GM12873 (cell line): ENCODE data around the gene SLC4A3.

Experiments
- TF ChIP-seq, protein P1 (sequence below): IDR thresholded peaks from 2 replicates; pipeline ENCODE4 v1.5.1; 2012; ENCODE audit warnings: low read depth, mild to moderate bottlenecking, moderate library complexity, low read length, control low read depth; ENCODE audit not compliant: insufficient read depth; ENCODE audit errors: missing control alignments

The SLC4A3 gene

DNA sequence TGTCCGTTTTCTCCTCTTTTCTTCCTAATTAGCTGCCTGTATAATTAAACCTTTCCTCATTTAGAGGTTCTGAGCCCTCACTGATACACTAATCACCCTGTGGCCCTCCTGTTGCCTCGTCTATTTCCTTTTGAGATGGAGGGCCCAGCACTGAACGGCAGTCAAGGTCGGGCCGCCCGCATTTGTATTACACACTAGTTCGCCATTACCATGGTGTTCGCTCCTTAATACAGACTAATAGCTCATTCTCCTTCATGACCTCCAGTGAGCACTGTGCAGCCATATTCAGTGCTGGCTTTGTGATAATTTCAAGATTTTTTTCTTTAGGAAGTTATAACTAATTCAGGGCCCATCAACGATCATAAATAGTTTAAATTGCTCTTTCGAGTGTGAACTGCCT, 64.1 kb downstream of the SLC4A3 start:
- TF ChIP-seq, protein P1, sequence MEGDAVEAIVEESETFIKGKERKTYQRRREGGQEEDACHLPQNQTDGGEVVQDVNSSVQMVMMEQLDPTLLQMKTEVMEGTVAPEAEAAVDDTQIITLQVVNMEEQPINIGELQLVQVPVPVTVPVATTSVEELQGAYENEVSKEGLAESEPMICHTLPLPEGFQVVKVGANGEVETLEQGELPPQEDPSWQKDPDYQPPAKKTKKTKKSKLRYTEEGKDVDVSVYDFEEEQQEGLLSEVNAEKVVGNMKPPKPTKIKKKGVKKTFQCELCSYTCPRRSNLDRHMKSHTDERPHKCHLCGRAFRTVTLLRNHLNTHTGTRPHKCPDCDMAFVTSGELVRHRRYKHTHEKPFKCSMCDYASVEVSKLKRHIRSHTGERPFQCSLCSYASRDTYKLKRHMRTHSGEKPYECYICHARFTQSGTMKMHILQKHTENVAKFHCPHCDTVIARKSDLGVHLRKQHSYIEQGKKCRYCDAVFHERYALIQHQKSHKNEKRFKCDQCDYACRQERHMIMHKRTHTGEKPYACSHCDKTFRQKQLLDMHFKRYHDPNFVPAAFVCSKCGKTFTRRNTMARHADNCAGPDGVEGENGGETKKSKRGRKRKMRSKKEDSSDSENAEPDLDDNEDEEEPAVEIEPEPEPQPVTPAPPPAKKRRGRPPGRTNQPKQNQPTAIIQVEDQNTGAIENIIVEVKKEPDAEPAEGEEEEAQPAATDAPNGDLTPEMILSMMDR, result no peak
